ENCODE data around the gene SLC6A13.

SLC6A13 gene

GRCh38 chr12:177980-178828 is 84.4 kb downstream of the SLC6A13 start:
- no peak for FAIRE-seq

GRCh38 chr12:177336-177979 is 85.2 kb downstream of the SLC6A13 start:
- FAIRE-seq (no peak), DNase-seq (ENCODE audit: insufficient read length, low spot score) (no peak)

More at GRCh38 chr12:177980-178828, 84.4 kb downstream of the SLC6A13 start:
- DNase-seq (ENCODE audit: insufficient read length, low spot score) = no peak
- TF ChIP-seq CTCF (IDR thresholded peaks at IDR 0.05; ENCODE audit: insufficient read depth, missing control alignments) = no peak

GRCh38 chr12:176321-177181 is 86.1 kb downstream of the SLC6A13 start:
- FAIRE-seq (no peak), DNase-seq (ENCODE audit: insufficient read length, low spot score) (no peak)
- no peak for TF ChIP-seq CTCF (IDR thresholded peaks at IDR 0.05; ENCODE audit: insufficient read depth, missing control alignments)

More at GRCh38 chr12:177336-177979, 85.2 kb downstream of the SLC6A13 start:
- no peak for TF ChIP-seq CTCF (IDR thresholded peaks at IDR 0.05; ENCODE audit: insufficient read depth, missing control alignments)

GRCh38 chr12:175759-176158 is 86.9 kb downstream of the SLC6A13 start:
- DNase-seq (ENCODE audit: insufficient read length, low spot score) (no peak), FAIRE-seq (no peak)
- no peak for TF ChIP-seq CTCF (IDR thresholded peaks at IDR 0.05; ENCODE audit: insufficient read depth, missing control alignments)

GRCh38 chr12:175250-175649 is 87.4 kb downstream of the SLC6A13 start:
- TF ChIP-seq CTCF (IDR thresholded peaks at IDR 0.05; ENCODE audit: insufficient read depth, missing control alignments) = no peak
- FAIRE-seq (no peak), DNase-seq (ENCODE audit: insufficient read length, low spot score) (no peak)

- no peak for DNase-seq (ENCODE audit: insufficient read length, low spot score)
- FAIRE-seq = no peak
- TF ChIP-seq CTCF (IDR thresholded peaks at IDR 0.05; ENCODE audit: insufficient read depth, missing control alignments) = no peak
Observed at GRCh38 chr12:174596-174995, 88.0 kb downstream of the SLC6A13 start.
